H1 (cell line): ENCODE results near the gene SLC48A1. TPM values are rescaled to one million over a fixed set of nuclear protein-coding genes. Genes with fewer than 3 reads are reported as not detected.
A peak's percentile ranks its signal among the peaks of the same experiment; 100 is the strongest.

Source experiments
- CTCF ChIA-PET: fragments of 300-600 bp; sonication (Branson Sonifier 250); formaldehyde crosslinking; loops from one replicate; lab custom pipeline; 2021; ENCODE audit not compliant: partially characterized antibody; lab: Charles Lee
- POLR2A ChIA-PET: fragments of 300-600 bp; sonication (Branson Sonifier 250); formaldehyde crosslinking; loops from one replicate; lab custom pipeline; 2021; ENCODE audit warnings: inconsistent platforms; ENCODE audit not compliant: partially characterized antibody; lab: Charles Lee
- DNase-seq, 2 experiments: peaks; one replicate each; pipeline versions ENCODE4 v3.0.0 to v3.0.0-alpha.2; 2010 to 2022; ENCODE audit warnings: low spot score in 2 of 2, low read depth in 1 of 2, mixed read lengths in 1 of 2
- FAIRE-seq: peaks from 2 replicates; lab custom pipeline; 2011; peaks lifted over from hg19 to GRCh38; lab: Jason Lieb, UNC
- H2AFZ ChIP-seq: 2 replicates; pipeline ENCODE4 v1.8.1; 2012; ENCODE audit warnings: low read length, inconsistent platforms
- H2AK5ac ChIP-seq: 2 replicates; pipeline ENCODE4 v1.6.1; 2013; ENCODE audit warnings: low read depth, low read length
- H2BK120ac ChIP-seq: replicated peaks from 2 replicates; pipeline ENCODE3; 2013; ENCODE audit warnings: low read depth, low read length, inconsistent platforms
- H2BK12ac ChIP-seq: 2 replicates; pipeline ENCODE4 v1.6.1; 2013; ENCODE audit warnings: low read depth, low read length
- H2BK15ac ChIP-seq: 2 replicates; pipeline ENCODE4 v1.6.1; 2013; ENCODE audit warnings: low read length
- H2BK20ac ChIP-seq: 2 replicates; pipeline ENCODE4 v1.6.1; 2013; ENCODE audit warnings: low read length
- H2BK5ac ChIP-seq: 2 replicates; pipeline ENCODE4 v1.6.1; 2013; ENCODE audit warnings: low read depth, low read length
- H3K14ac ChIP-seq: 2 replicates; pipeline ENCODE4 v1.6.1; 2013; ENCODE audit warnings: inconsistent platforms; ENCODE audit not compliant: insufficient read length
- H3K18ac ChIP-seq: 2 replicates; pipeline ENCODE4 v1.6.1; 2013; ENCODE audit warnings: low read length; ENCODE audit errors: extremely low read depth
- H3K23ac ChIP-seq: 2 replicates; pipeline ENCODE4 v1.6.1; 2013; ENCODE audit warnings: inconsistent platforms; ENCODE audit not compliant: insufficient read length
- H3K23me2 ChIP-seq: 2 replicates; pipeline ENCODE4 v1.6.1; 2013; ENCODE audit warnings: low read depth, low read length
- H3K27ac ChIP-seq: 2 replicates; pipeline ENCODE4 v1.6.1; 2011; ENCODE audit warnings: low read depth, low read length, inconsistent platforms
- H3K27me3 ChIP-seq, 4 experiments: replicated peaks in 1 of 4; 1 replicate in 1 of 4; 2 replicates in 3 of 4; pipeline versions ENCODE4 v1.6.1 to v1.8.1; 2011 to 2013; ENCODE audit warnings: low read length in 3 of 4, mild to moderate bottlenecking in 3 of 4, inconsistent platforms in 2 of 4, mixed read lengths in 2 of 4, moderate library complexity in 1 of 4; ENCODE audit not compliant: control insufficient read depth in 3 of 4, insufficient read depth in 3 of 4; ENCODE audit errors: extremely low read depth in 1 of 4
- H3K36me3 ChIP-seq, 4 experiments: 2 replicates each; pipeline versions ENCODE4 v1.6.1 to v1.8.1; 2011 to 2013; ENCODE audit warnings: mild to moderate bottlenecking in 4 of 4, low read length in 3 of 4, moderate library complexity in 2 of 4, control low read depth in 1 of 4, inconsistent platforms in 1 of 4; ENCODE audit not compliant: insufficient read depth in 4 of 4, control insufficient read depth in 2 of 4
- H3K4ac ChIP-seq: replicated peaks from 2 replicates; pipeline ENCODE3; 2013; ENCODE audit warnings: low read length, low read depth, mixed read lengths, inconsistent platforms; ENCODE audit not compliant: insufficient read length
- H3K4me1 ChIP-seq, 4 experiments: replicated peaks in 1 of 4; 1 replicate in 1 of 4; 2 replicates in 3 of 4; pipeline versions ENCODE4 v1.6.1 to v1.8.1; 2011 to 2013; ENCODE audit warnings: low read length in 3 of 4, inconsistent platforms in 2 of 4, mixed read lengths in 1 of 4; ENCODE audit not compliant: insufficient read depth in 4 of 4, control insufficient read depth in 3 of 4
- H3K4me2 ChIP-seq, 2 experiments: 2 replicates each; pipeline versions ENCODE4 v1.6.1 to v1.8.1; 2011 to 2013; ENCODE audit warnings: low read depth in 2 of 2, low read length in 2 of 2, control low read depth in 1 of 2, inconsistent platforms in 1 of 2, mild to moderate bottlenecking in 1 of 2; ENCODE audit not compliant: insufficient read depth in 1 of 2
- H3K4me3 ChIP-seq, 4 experiments: fragments of 200-600, 300-600 bp in 1 of 4; sonication (generic), shearing (Covaris generic), sonication (Bioruptor Twin) in 1 of 4; 2 replicates each; pipeline versions ENCODE4 v1.5.1 to v1.8.1; 2011 to 2016; ENCODE audit warnings: low read length in 4 of 4, low read depth in 3 of 4, control low read depth in 2 of 4, inconsistent platforms in 2 of 4, mild to moderate bottlenecking in 2 of 4, mixed read lengths in 1 of 4, moderate library complexity in 1 of 4; ENCODE audit not compliant: insufficient read depth in 2 of 4; ENCODE audit errors: extremely low read depth in 1 of 4
- H3K56ac ChIP-seq: replicated peaks from 2 replicates; pipeline ENCODE3; 2013; ENCODE audit warnings: low read depth, mild to moderate bottlenecking, mixed read lengths, low read length, inconsistent platforms; ENCODE audit not compliant: insufficient read length
- H3K79me1 ChIP-seq: 2 replicates; pipeline ENCODE4 v1.6.1; 2013; ENCODE audit warnings: low read depth, low read length, control low read depth
- H3K79me2 ChIP-seq, 2 experiments: 2 replicates each; pipeline versions ENCODE4 v1.6.1 to v1.8.1; 2012 to 2013; ENCODE audit warnings: low read length in 2 of 2, mild to moderate bottlenecking in 2 of 2, inconsistent platforms in 1 of 2; ENCODE audit not compliant: insufficient read depth in 2 of 2, control insufficient read depth in 1 of 2
- H3K9ac ChIP-seq, 4 experiments: replicated peaks in 1 of 4; 1 replicate in 1 of 4; 2 replicates in 3 of 4; pipeline versions ENCODE4 v1.6.1 to v1.8.1; 2011 to 2013; ENCODE audit warnings: low read depth in 3 of 4, low read length in 3 of 4, control low read depth in 2 of 4, mild to moderate bottlenecking in 2 of 4, moderate library complexity in 2 of 4, inconsistent platforms in 1 of 4; ENCODE audit errors: extremely low read depth in 1 of 4
- H3K9me3 ChIP-seq, 2 experiments: 2 replicates each; pipeline versions ENCODE4 v1.6.1 to v1.8.1; 2012 to 2013; ENCODE audit warnings: mild to moderate bottlenecking in 2 of 2, moderate library complexity in 2 of 2, control low read depth in 1 of 2, inconsistent platforms in 1 of 2, low read depth in 1 of 2, low read length in 1 of 2, mixed read lengths in 1 of 2; ENCODE audit not compliant: insufficient read depth in 2 of 2
- H4K20me1 ChIP-seq, 2 experiments: replicated peaks in 1 of 2; 2 replicates each; pipeline versions ENCODE3 to v1.8.1; 2011 to 2013; ENCODE audit warnings: inconsistent platforms in 2 of 2, low read length in 2 of 2, mild to moderate bottlenecking in 1 of 2; ENCODE audit not compliant: insufficient read depth in 2 of 2, control insufficient read depth in 1 of 2
- H4K5ac ChIP-seq: 2 replicates; pipeline ENCODE4 v1.6.1; 2013; ENCODE audit warnings: low read length, low read depth, mixed read lengths, inconsistent platforms; ENCODE audit not compliant: insufficient read length
- H4K8ac ChIP-seq: 2 replicates; pipeline ENCODE4 v1.8.0; 2013; ENCODE audit warnings: mild to moderate bottlenecking, moderate library complexity, low read length, inconsistent platforms; ENCODE audit not compliant: insufficient read depth; ENCODE audit errors: extremely low read depth
- H4K91ac ChIP-seq: replicated peaks from 2 replicates; pipeline ENCODE3; 2013; ENCODE audit warnings: low read length, mixed read lengths, inconsistent platforms; ENCODE audit not compliant: insufficient read length
- CBX8 ChIP-seq: fragments of 300-800, 300-1000 bp; sonication (generic); IDR thresholded peaks from 2 replicates; pipeline ENCODE4 v1.7.1; 2016; ENCODE audit warnings: low read depth, low read length, borderline replicate concordance
- CEBPB ChIP-seq: IDR thresholded peaks from 2 replicates; pipeline ENCODE4 v1.6.1; 2012; ENCODE audit warnings: low read depth, low read length
- CHD1 ChIP-seq: IDR thresholded peaks from 2 replicates; pipeline ENCODE4 v1.6.1; 2012; ENCODE audit warnings: low read depth, low read length, improper control_type of control experiment
- EZH2 ChIP-seq: fragments of 200-600 bp; sonication (generic); IDR thresholded peaks from 2 replicates; pipeline ENCODE4 v1.7.1; 2012; ENCODE audit warnings: low read depth, mild to moderate bottlenecking, moderate library complexity, low read length, inconsistent platforms; ENCODE audit not compliant: severe bottlenecking
- MAX ChIP-seq: IDR thresholded peaks from 2 replicates; pipeline ENCODE4 v1.6.1; 2012; ENCODE audit warnings: inconsistent platforms
- PHF8 ChIP-seq: fragments of 200-600 bp; sonication (generic); conservative IDR thresholded peaks from 2 replicates; pipeline ENCODE4 v1.7.1; 2012; ENCODE audit warnings: low read depth, mild to moderate bottlenecking, inconsistent platforms, low read length, moderate library complexity
- SAP30 ChIP-seq: fragments of 300-600 bp; sonication (generic); IDR thresholded peaks from 2 replicates; pipeline ENCODE4 v1.7.1; 2012; ENCODE audit warnings: low read length, moderate library complexity, mild to moderate bottlenecking, inconsistent platforms; ENCODE audit not compliant: insufficient read depth, insufficient replicate concordance
- SIRT6 ChIP-seq: IDR thresholded peaks from one replicate; pipeline ENCODE4 v1.7.1; 2012; ENCODE audit warnings: low read length, inconsistent platforms
- SIX5 ChIP-seq: IDR thresholded peaks from 2 replicates; pipeline ENCODE4 v1.6.1; 2011; ENCODE audit warnings: mild to moderate bottlenecking, low read depth, low read length
- SP1 ChIP-seq: IDR thresholded peaks from 2 replicates; pipeline ENCODE4 v1.6.1; 2011; ENCODE audit warnings: low read depth, low read length
- WGBS, 2 experiments: shearing (Covaris generic) in 1 of 2; methylation state at CpG; one replicate each; pipeline versions ENCODE4 v1.1.6 to v1.1.7; 2013 to 2015; ENCODE audit warnings: low lambda C conversion rate in 2 of 2, mixed read lengths in 2 of 2, inconsistent platforms in 1 of 2, low coverage in 1 of 2, missing lambda C conversion rate in 1 of 2; ENCODE audit not compliant: insufficient replicate concordance in 2 of 2, insufficient coverage in 1 of 2, insufficient read length in 1 of 2; ENCODE audit errors: extremely low coverage in 1 of 2, missing lambda C conversion rate in 1 of 2; 5-methylcytosine and 5-hydroxymethylcytosine counted together
- polyA plus RNA-seq, 7 experiments: library from polyadenylated mRNA; depleted of rRNA in 3 of 7; stranded (reverse) in 5 of 7; unstranded in 2 of 7; fragments of >200 nt in 5 of 7; fragments of 200-250 nt in 2 of 7; gene quantifications; 1 replicate in 5 of 7; 2 replicates in 1 of 7; 4 replicates in 1 of 7; pipeline versions ENCODE4 v1.2.1 to v1.2.3, GENCODE V29; 2011 to 2013; ENCODE audit warnings: missing spikeins in 2 of 7, mixed read lengths in 2 of 7
- total RNA-seq: library from RNA; stranded (reverse); fragmentation: NEBNext Ultra II Directional; extraction: Animal tissue kit (Norgen Biotek cat#: 25700); gene quantifications from 2 replicates; pipeline ENCODE4 v1.2.1, GENCODE V29; 2021

SLC48A1 gene
- total and polyA plus RNA-seq, 2 of the 8 experiments (the other 6 are each of a cell fraction or from before 2014, with no cell fraction given) = 9.5 to 14.1 TPM

GRCh38 chr12:47819896-47820630, 47.0 kb downstream of the SLC48A1 start, which contains the start of gene HDAC7:
Gene HDAC7, minus strand, starts transcription at chr12:47819903. Its CDS starts 118 bp downstream, at chr12:47819785.
- Histone ChIP-seq H3K27ac (peak within 1 kb of the TSS; percentile 93), H3K14ac (no peak within 1 kb of the TSS), H3K27me3 (no peaks in the 10 kb centered on the region; a peak in 2 of 7 replicates), H3K56ac (peak within 1 kb of the TSS; percentile 79), H2BK15ac (peak within 1 kb of the TSS; percentile 96; the same call in 1 of the 2 replicates), H2BK5ac (peak within 1 kb of the TSS; percentile 100), H3K4ac (peak within 1 kb of the TSS; percentile 93), H2BK120ac (peak within 1 kb of the TSS; percentile 63), H3K23me2 (peaks cover 9% of the 10 kb centered on the region), H2BK12ac (peak within 1 kb of the TSS; percentile 99), H3K79me1 (peaks cover 8% of the 10 kb centered on the region), H3K4me1 (peaks cover 5 to 41% (median 35%) of the 10 kb centered on the region in 4 experiments), H3K79me2 (peaks cover 0 to 44% of the 10 kb centered on the region in 2 experiments; a peak in 2 of 4 replicates), H3K23ac (no peak within 1 kb of the TSS), H2BK20ac (peak within 1 kb of the TSS; percentile 69), H3K36me3 (no peaks in the 10 kb centered on the region), H4K5ac (peak within 1 kb of the TSS; percentile 86), H3K9ac (peak within 1 kb of the TSS; percentile 85 to 91 (median 90)), H4K91ac (peak within 1 kb of the TSS; percentile 98), H4K20me1 (peaks cover 2 to 10% of the 10 kb centered on the region in 2 experiments), H3K4me2 (peak within 1 kb of the TSS; percentile 94 to 99), H3K4me3 (peak within 1 kb of the TSS; percentile 65 to 79 (median 66)), H2AFZ (0 out of 2 replicates have a peak within 1 kb of the TSS, but pooled peaks have one; percentile 0), H2AK5ac (peak within 1 kb of the TSS; percentile 93), H3K9me3 (no peaks in the 10 kb centered on the region), H3K18ac (peak within 1 kb of the TSS; percentile 97), H4K8ac (peak within 1 kb of the TSS; percentile 97)
- FAIRE-seq (no peak), DNase-seq (no peak)
- ChIA-PET CTCF (interaction anchor here (0.6 to 58.8 kb wide), 10 partner anchors 10 to 171 kb away, joined by 3 to 2001 read pairs (median 10); partner anchors contain the start of gene RAPGEF3), POLR2A (interaction anchor here (1.1 to 29.3 kb wide), 8 partner anchors 8 to 39 kb away, joined by 3 to 480 read pairs (median 6); no protein-coding TSS in a partner anchor)
- 1% methylated on average over 18 of the region's 58 CpGs; no CpG with 5 or more reads in 1 of the 2 experiments for WGBS, 2 experiments
- TF ChIP-seq SAP30 (no peak), SP1 (no peak), SIRT6 (no peak), CBX8 (no peak), SIX5 (no peak), MAX (peak; percentile 58), EZH2 (no peak), PHF8 (peak; percentile 57), CHD1 (no peak), CEBPB (no peak)
